NCI-H2107 treated with DMSO at 0.1 percent for 48 hours (cell line): ENCODE results near the gene DLX4.

Source experiments
- DNase-seq: peaks from one replicate; lab custom pipeline; 2025; ENCODE audit not compliant: unreplicated experiment; lab: John Stamatoyannopoulos, UW

The DLX4 gene, protein sequence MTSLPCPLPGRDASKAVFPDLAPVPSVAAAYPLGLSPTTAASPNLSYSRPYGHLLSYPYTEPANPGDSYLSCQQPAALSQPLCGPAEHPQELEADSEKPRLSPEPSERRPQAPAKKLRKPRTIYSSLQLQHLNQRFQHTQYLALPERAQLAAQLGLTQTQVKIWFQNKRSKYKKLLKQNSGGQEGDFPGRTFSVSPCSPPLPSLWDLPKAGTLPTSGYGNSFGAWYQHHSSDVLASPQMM

DNA sequence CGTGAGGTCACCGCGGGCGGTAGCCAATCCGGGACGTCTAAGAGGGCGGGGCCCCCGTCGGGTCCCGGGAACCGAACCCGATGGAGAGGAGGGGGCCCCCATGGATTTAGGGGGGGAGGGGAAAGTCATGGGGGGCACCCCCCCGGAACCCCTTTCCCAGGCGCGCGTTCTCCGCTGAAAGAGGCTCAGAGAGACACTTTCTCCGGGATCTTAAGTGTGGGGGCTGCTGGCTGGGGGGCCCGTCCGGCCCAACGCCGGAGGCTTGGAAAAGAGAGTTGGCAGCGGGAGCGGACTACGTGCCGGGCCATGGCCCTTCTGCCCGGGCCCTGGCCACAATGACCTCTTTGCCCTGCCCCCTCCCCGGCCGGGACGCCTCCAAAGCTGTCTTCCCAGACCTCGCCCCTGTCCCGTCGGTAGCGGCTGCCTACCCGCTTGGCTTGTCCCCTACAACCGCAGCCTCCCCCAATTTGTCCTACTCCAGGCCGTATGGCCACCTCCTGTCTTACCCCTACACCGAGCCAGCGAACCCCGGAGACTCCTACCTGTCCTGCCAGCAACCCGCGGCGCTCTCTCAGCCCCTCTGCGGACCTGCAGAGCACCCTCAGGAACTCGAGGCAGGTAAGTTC is at the start of gene DLX4:
DLX4 (plus strand) TSS at position 57 of the 626 bp plus-strand sequence; CDS start at position 336, 279 bp downstream.
- DNase-seq = no peak

DNA sequence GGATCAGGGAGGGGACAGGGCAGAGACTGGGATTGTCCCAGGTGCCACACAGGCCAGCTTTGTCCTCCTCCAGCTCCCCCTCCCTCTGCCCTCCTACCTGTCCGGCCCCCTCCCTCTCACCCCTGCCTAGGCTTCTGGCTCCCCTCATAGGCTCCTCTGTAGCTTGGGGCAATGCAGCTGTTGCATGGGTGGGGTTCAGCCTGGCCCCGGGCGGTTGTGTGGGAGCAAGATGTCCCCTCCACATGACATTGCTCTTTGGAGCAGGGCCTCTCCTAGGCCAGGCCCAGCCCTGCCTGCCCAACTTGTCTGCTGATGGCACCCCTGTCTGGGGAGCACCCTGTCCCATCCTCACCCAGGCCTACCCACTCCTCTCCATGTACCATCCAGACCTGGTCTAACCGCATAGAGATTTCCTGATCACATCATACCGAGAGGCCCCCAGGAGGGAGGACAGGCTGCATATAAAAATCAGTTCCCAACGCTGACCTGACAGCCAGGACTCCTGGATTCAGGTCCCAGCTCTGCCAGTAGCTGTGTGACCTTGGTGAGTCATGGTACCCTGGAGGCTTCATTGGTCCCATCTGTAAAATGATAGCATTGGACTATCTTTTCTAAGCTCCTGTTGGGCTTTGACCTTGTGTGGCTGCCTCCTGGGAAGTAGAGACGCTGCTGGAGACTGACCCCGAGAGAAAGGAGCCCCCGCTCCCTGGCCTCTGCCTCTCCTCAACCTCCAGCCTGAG is 48.8 kb upstream of the DLX4 start:
- DNase-seq = no peak

DNA sequence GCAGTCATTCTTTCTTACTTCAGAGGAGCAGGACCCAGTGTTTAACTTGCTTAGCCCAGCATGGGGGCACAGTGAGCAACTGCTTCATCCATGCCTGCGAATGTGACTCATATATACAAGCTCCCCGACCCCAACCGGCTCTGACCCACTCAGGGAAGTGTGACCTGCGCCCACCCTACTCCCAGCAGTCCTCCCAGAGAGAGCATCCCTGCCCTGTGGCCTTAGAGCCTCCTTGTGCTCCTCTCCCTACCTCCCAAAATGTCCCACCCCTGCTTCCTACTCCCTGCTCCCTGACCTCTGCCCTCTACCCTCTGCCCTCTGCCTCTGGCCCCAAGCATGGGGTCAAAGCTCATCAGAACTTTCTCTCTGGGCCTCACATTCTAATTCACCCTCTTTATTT is 46.9 kb upstream of the DLX4 start:
- no peak for DNase-seq

DNA sequence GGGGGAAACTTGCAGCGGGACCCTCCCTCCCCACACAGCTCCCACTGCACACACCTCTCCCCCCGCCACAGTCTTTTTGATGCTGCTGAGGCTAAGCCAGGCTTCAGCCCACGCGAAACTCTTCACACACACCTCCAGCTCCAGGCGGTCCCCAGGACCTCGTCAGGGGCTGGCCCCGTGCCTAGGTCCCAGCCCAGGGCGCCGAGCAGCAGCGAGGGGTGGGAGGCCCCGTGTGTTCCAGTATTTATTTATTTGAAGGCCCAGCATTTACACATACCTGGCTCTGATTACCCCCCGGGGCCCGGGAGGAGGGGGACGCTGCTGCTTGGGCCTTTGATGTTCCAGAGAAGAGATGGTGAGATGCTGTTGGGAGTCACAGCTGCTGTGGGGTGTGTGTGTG is 44.9 kb upstream of the DLX4 start:
- DNase-seq = no peak

DNA sequence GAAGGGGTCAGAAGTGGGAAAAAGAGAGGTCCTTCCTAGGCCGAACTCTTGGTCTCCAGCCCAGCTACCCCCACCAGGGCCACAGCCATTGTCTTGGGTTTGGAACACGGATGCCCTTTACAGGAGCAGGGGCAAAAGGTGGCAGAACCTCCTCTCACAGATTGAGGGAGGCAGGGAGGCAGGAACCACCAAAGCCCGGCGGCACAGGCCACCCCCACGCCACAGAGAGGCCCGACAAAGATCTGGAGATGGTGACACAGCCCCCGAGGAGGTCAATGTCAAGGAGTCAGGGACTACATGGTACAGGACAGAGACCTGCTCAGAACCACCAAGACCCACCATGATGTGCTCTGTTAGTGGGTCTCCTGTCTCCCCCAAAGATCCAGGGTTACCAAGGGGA is 44.4 kb upstream of the DLX4 start:
- no peak for DNase-seq

DNA sequence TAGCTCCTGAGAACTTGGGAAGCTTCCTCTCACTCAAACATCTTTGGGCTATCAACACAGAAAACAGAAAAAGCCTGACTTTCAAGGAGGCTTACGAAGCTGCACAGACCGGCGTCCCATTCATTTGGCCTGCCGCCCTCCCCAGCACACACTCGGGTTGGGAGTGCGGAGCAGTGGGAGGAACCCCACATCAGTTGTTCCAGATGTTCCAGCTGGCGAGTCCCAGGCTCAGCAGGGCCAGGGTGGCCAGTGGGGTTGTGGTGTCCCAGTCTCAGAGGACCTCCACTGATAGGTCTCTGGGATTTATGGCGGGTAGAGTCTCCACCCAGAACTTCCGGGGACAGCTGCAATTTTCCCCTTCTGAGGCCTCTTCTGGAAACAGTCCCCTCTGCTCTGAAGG is 43.1 kb upstream of the DLX4 start:
- DNase-seq = no peak

DNA sequence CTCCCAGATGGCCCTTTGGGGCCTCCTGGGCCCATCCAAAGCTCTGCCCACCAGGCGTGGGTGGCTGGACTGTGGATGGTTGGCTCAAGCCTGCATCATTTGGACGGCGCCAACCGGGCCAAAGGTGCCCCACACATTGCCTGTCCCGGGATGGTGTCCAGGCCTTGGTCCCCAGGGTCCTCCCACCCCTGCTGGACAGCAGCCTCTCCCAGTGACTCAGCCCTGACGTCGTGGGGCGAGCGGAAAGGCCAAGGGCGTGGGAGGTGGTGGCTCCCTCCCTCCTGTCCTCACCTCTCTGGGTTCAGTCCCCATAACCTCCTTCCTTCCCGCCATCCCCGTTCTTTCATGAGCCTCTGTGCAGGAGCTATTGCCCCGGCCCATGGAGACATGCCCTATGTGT is 42.1 kb upstream of the DLX4 start:
- DNase-seq = no peak

DNA sequence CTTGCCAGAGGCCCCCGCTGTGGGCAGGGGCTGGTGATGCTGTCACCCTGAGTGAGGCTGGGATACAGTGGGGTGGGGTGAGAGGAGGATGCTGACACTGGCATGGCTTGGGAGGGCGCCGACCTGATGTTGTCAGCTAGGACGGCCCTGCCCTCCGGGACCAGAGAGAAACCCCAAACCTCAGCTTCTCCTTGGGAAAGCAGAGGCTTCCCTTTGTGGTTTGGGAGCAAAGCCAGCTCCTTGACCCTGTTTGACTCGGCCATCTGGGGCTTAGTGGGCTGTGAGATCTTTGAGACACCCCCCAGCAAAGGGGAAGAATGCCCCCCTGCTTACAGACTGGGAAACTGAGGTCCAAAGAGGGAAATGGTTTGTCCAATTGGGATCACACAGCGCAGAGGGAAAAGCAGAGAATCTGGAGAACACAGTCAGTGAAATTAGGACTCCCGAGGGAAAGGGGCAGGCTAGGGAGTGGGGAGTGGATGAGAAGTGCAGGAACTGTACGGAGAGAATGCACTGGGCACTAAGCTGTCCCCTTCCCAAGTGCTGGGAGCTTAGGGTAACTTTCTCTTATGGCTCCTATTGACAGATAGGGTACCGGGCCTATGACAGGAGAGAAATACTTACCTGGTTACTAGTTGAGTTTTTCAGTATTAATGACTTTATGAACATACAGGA is 40.7 kb upstream of the DLX4 start:
- DNase-seq = no peak

DNA sequence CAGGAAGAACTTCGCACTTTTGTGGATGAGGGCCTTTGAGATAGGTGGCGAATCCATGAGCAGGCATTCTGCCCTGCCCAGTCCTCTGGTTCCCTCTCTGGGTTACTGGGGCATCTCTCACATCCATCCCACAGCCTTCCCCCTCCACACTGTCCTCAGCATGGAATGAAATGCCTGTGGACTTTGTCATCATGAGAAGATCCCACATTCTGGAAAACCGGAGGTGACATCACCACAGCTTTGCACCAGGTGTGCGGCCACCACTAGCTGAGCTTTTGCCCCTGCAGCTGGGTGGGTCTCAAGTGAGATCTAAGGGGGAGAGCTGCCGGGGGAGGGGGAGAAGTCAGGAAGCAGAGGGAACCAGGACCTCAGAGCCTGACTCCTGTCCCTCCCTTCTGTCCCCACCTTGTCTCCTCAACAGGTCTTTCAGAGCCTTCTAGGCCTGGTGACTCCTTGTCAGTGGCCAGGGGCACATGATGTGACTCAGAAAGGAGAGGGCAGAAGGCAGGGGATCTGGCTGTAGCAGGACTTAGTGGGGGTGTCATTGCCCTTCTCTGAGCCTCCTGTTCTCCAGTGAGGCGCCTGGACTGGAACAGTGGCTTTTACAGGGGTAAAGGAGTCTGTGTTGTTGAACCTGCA is 40.0 kb upstream of the DLX4 start:
- DNase-seq = no peak

DNA sequence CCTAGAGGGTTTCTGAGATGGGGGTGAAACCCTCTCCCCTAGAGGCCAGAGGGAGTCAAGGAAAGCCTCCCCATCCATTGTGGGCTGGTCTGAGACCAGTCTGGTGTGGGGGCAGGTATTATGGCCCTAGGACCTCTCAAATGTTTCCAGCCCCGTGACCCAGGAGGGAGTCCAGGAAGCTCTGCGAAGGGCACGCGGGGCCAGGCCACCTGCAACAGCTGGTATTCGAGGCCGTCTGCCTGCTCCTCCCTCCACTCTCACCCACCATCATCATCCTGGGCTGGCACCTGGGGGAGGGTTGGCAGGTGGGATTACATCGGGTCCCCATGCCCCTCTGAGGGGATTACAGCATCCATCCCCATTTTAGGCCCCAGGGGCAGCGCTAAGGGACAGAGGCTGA is 38.1 kb upstream of the DLX4 start:
- DNase-seq = no peak

DNA sequence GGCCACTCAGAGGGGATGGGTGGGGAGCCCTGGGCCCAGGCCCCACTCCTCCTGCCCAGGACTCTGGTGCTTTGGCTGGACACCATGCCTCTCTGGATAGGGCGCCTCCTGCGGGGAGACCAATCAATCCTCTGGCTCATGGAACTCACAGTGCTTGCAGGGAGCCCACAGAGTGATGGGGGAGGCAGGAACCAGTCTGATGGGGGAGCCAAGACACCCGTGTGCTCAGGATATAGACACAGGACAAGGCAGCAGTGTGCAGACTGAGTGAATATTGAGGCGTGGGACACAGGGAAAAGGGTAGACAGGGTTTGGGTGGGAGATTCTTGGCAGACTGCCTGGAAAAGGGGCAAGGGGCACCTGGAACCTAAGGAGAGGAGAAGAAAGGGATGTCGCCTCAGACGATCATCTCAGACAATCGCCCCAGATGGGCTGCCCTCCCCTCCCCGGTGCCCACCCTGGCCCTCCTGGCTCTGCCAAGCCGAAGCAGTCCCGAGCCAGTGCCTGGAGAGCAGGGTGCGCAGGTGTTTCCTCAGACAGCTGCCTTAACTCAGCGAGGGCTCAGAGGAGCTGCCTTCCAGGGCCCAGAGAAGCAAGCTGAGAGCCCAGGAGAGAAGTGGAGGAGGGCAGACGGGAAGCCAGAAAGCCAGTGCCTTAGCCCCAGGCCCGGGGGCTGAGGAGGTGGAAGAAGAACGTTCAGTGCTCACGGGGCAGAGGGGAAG is 37.4 kb upstream of the DLX4 start:
- no peak for DNase-seq

DNA sequence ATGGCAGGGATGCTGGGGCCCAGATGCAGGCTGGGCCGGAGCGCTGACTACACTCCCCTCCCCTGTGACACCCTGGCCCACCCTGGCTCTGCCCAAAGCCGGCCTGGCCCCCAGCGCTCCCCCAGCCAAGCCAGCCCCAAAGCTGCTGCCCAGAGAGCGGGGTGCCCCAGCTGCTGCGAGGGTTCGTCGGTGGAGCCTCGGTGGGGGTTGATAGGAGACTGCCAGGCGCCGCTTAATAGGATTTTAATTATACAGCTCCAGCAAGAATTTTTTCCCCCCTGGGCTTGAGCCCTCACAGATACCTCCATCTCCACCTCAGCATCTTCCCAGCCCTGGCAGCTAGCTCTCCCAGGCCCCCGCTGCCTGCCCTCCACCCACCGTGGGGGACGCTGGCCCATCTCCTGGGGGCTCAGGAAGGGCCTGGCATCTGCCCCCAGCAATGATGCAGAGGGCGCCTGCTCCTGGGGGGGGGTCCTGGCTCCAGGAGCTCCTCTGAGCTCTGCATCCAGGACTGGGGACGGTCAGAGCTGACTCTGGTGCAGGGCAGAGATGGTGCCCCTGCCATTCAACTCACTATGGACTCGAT is 36.8 kb upstream of the DLX4 start:
- no peak for DNase-seq

DNA sequence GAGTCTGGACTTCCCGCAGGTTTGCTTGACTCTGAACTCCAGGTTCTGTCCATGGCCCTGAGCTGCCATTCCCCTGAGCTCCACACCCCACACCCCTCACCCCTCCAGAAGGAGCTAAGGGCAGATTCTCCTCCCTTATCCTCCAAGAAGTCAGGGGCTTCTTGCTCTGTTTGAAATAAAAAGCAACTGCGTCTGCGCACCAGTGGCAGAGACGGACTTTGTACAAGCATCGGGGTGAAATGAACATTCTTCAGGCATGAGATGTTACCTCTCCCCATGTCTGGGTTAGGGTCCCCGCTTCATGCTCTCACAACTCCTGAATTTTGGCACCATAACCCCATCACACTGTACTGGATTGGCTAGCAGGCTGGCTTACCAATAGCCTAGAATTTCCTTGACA is 36.1 kb upstream of the DLX4 start:
- DNase-seq = no peak

DNA sequence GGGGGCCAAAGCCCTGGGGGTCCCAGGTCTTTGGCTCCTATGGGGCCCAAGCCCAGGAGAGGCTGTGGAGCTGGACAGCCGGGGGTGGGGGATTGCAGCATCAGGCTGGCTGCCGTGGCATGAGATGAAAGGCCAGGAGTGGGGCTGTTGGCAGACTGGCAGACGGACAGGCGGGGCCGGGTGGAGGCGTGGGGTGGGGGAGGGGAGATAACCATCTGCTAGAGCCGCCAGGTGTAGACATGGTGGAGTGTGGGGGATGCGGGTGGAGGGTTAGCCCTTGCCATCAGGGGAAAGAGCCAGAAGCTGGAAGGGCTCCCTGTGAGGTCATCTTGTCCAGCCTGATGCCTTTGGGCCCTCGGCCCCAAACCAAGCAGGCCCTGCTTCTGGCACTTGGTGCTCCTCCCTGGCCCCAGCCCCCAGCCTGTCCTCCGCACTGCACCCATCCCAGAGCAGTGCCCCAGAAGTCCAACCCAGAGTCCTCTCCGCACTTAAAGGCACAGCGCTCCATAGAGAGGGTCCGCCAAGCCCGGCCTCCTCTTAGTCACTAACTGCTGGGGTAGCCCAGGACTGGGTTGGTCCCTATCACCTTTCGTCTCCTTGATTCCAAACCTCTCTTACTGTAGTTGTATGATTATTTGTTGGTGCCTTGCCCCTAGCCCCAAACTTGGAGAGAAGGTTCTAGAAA is 33.3 kb upstream of the DLX4 start:
- peak; percentile 25 for DNase-seq

DNA sequence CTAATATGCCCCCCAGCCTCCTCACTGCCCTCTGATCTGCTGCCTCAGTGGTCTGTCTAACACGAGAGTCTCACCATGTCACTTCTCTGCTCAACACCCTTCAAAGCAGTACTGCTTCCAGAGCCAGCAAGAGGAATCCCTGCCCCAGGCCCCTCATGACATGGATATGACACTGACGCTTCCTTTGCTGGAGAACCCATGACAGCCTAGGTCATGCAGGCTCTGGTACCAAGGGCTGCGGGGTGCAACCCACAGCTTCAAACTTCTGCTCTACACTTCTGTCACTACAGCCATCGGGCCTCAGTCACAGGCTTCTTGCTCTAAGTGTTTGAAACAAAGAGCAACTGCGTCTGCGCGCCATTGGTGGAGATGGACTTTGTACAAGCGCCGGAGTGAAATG is 32.6 kb upstream of the DLX4 start:
- DNase-seq = no peak

DNA sequence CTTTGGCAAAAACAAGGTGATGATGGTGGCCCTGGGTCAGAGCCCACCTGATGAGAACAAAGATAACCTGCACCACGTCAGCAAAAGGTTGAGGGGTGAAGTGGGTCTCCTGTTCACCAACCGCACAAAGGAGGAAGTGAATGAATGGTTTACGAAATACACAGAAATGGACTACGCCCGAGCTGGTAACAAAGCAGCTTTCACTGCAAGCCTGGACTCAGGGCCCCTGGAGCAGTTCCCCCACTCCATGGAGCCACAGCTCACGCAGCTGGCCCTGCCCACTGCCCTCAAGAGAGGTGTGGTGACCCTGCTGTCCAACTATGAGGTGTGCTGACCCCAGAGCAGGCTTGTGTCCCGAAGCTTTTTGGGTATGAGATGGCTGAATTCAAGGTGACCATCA is 29.7 kb upstream of the DLX4 start:
- no peak for DNase-seq

DNA sequence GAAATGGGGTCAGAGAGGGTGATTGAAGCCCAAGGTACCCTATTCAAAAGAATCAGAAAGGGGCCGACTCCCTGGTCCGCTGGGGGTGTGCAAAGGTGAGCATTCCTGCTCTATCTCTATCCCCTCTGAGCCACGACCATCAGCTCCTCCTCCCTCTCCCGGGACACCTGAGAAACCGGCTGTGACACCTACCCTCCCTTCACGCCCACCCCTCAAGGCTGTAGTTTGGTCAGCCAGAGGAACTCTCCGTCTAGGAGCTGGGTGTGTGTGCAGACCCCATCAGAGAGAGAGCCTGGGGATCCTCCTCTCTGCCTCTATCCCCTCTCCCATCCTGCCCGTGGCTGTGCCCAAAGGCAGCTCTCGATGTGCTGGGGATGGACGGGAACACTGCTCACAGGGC is 27.6 kb upstream of the DLX4 start:
- no peak for DNase-seq

DNA sequence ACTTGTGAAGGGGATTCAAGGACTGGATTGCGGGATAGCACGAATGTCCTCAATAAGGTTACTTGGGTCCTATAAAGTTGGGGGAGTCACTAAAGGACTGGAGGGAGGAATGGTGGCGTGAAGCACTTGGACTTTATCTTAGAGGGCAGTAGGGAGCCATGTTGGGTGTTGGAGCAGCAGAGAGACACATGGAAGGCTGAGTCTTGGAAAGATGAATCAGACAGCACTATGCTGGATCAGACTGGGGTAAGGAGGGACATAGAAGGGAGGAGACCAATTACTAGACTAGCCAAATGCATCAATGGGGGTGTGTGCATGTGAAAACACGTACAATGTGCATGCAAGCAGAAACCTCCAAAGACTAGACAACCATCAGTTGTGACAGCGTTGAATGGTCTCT is 26.0 kb upstream of the DLX4 start:
- DNase-seq = no peak

DNA sequence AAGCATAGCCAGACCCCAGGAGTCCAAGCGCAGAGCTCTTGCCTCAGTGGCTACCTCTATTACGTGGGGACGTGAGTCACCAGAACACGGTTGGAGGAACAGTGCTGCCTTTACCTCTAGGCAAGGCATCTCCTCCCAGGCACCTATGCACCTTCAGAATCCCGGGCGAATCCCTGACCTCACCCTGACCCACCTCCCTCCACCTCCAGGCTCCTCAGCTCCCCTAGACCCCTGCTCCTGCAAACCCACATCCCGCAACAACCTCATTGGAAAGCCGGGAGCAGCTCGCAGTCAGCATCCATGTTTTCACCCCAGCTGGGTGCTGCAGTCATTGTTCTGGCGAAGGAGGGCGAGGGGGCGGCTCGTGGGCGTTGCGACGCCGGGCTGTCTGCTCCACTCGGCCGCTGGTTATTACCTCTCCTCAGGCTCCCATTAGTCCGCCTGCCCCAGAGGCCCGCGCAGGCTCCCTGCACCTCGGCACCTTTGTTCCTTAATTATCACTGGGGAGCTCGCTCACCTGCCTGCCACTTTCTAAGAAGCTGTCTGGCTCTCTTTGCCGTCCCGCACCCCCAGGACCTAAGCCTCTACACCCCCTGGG is 24.6 kb upstream of the DLX4 start:
- DNase-seq = peak; percentile 38
